ENCODE data around the gene SDR39U1. TPM values are rescaled to one million over a fixed set of nuclear protein-coding genes. Genes with fewer than 3 reads are reported as not detected.

Gene SDR39U1
- total and polyA plus RNA-seq, 7 donors = 55.7 to 110 (median 63.6) TPM

DNA sequence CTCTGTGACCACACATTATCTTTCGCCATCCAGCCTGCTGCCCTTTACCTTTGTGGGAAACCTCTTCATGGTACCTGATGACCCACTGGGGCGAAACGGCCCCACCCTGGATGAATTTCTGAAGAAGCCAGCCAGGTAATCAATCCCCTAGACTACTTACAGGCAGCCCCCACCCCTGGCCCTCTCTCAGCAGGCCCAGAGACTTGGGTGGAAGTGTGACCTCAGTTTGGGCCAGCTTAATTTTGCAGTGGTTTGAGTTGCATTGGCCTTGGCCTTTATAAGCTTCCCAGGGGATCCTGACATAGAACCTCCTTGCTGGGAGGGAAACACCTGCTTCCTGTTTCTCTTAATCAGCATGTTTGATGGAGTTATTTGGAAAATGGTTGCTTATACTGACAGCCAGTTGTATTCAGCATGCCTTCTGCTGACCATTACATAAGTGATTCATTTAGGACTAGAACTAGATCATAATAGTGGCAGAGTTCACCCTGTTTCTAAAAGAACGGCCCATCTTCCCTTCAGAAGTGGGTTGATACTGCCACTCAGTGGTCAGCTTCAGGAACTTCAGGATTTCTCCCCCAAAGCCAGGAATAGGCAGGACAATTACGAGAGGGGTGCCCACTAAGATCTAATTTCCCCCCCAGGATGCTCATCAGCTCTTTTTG, 6.1 kb downstream of the SDR39U1 start:
- H3K9me3 ChIP-seq = no peaks in the 10 kb centered on the region
- H3K4me1 ChIP-seq = peaks cover 40% of the 10 kb centered on the region
- intact Hi-C loops (cut with DNase I) = loop anchor here (1.0 to 10.0 kb wide), 4 partner anchors 105 to 1519 kb away; partner anchors contain the start of genes TINF2 (in 2 of the 2) and RBM23 (in 1 of the 2)
- no peak for DNase-seq
- peaks cover 0 to 98% of the 10 kb centered on the region in 2 donors for H3K36me3 ChIP-seq (ENCODE audit: insufficient read depth in 1 of 2, low read depth in 1 of 2)
- peak overlapping the region; percentile 65 for H3K27ac ChIP-seq
- no peak overlapping the region for H3K4me3 ChIP-seq
- TF ChIP-seq, protein P1, sequence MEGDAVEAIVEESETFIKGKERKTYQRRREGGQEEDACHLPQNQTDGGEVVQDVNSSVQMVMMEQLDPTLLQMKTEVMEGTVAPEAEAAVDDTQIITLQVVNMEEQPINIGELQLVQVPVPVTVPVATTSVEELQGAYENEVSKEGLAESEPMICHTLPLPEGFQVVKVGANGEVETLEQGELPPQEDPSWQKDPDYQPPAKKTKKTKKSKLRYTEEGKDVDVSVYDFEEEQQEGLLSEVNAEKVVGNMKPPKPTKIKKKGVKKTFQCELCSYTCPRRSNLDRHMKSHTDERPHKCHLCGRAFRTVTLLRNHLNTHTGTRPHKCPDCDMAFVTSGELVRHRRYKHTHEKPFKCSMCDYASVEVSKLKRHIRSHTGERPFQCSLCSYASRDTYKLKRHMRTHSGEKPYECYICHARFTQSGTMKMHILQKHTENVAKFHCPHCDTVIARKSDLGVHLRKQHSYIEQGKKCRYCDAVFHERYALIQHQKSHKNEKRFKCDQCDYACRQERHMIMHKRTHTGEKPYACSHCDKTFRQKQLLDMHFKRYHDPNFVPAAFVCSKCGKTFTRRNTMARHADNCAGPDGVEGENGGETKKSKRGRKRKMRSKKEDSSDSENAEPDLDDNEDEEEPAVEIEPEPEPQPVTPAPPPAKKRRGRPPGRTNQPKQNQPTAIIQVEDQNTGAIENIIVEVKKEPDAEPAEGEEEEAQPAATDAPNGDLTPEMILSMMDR (IDR thresholded peaks at IDR 0.05) = peak; percentile 84
- H3K27me3 ChIP-seq (ENCODE audit: insufficient read depth in 3 of 3, low read length in 2 of 3) = no peaks in the 10 kb centered on the region
- 38 to 39% (median 38%) methylated on average over 5 of the region's 5 CpGs for WGBS, 3 donors
- peak; percentile 53 to 78 (median 63) for ATAC-seq

- Histone ChIP-seq H3K4me3 (no peak overlapping the region), H3K9me3 (no peaks in the 10 kb centered on the region), H3K27ac (peak overlapping the region; percentile 65), H3K36me3 (ENCODE audit: insufficient read depth in 1 of 2, low read depth in 1 of 2) (peaks cover 0 to 97% of the 10 kb centered on the region in 2 donors), H3K4me1 (peaks cover 40% of the 10 kb centered on the region), H3K27me3 (ENCODE audit: insufficient read depth in 3 of 3, low read length in 2 of 3) (no peaks in the 10 kb centered on the region)
- DNase-seq (no peak), ATAC-seq (no peak)
- 48 to 53% (median 52%) methylated on average over 6 of the region's 6 CpGs for WGBS, 3 donors
- TF ChIP-seq, protein P1 (IDR thresholded peaks at IDR 0.05) = no peak
- intact Hi-C loops (cut with DNase I) = loop anchor here (1.0 to 10.0 kb wide), 5 partner anchors 103 to 1519 kb away; partner anchors contain the start of genes TINF2 (in 2 of the 2) and RBM23 (in 1 of the 2)
These were observed 6.6 kb downstream of the SDR39U1 start for GRCh38 chr14:24435998-24436354.

DNA sequence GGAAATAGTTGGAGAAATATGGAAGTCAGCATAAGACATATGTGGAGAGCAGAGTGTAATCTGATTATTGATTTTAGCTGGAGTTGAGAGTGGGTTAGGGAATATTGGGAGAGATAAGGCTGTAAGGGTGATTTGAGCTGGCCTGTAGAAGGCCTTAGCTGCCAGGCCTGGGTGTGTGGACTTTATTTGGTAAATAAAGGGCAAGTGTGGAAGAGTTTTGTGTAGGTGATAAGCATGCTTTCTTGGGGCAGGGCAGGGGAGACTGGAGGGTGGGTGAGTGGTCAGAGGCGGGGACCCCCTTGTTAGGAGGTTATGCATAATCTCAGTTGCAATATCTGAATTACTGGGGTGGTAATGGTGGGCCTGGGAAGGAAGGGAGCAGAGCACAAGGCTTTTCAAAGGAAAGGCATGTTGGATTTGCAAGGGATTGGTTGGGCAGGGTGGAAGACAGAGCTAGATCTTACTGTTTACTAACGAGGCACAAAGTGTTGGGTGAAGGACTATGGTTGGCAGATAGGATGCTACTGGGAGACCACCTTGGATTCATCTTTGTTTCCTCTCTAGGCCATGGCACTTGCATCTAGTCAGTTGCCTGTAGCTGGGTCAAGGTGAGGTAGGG, 7.3 kb downstream of the SDR39U1 start:
- Histone ChIP-seq H3K27ac (no peak overlapping the region), H3K4me3 (no peak overlapping the region), H3K9me3 (no peaks in the 10 kb centered on the region), H3K4me1 (peaks cover 37% of the 10 kb centered on the region), H3K36me3 (ENCODE audit: insufficient read depth in 1 of 2, low read depth in 1 of 2) (peaks cover 0 to 90% of the 10 kb centered on the region in 2 donors), H3K27me3 (ENCODE audit: insufficient read depth in 3 of 3, low read length in 2 of 3) (no peaks in the 10 kb centered on the region)
- intact Hi-C loops (cut with DNase I) = loop anchor here (2.0 to 10.0 kb wide), 4 partner anchors 102 to 1518 kb away; partner anchors contain the start of genes TINF2 (in 2 of the 2) and RBM23 (in 1 of the 2)
- ATAC-seq (no peak), DNase-seq (no peak)
- TF ChIP-seq, protein P1 (IDR thresholded peaks at IDR 0.05) = no peak
- 76 to 90% (median 77%) methylated on average over 2 of the region's 2 CpGs for WGBS, 3 donors

DNA sequence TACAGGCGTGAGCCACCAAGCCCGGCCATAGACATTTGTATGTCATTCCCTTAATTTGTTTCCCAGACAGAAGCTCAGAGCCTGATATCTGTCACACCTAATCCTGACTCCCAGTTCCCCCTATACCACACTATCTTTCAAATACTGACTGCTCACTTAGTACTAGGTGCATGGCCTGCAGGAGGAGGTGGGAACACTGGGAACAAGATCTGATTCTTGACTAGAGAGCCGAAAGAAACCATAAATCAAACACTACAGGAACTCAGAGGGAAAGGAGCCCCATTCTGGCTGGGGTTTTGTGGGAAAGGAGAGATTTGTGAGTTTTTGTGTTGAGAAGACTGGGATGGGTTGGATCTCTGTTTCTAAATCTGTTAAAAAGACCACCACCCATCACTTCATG, 7.9 kb downstream of the SDR39U1 start:
- H3K36me3 ChIP-seq (ENCODE audit: insufficient read depth in 1 of 2, low read depth in 1 of 2) = peaks cover 0 to 84% of the 10 kb centered on the region in 2 donors
- DNase-seq (no peak), ATAC-seq (no peak)
- intact Hi-C loops (cut with DNase I) = loop anchor here (2.0 to 10.0 kb wide), 4 partner anchors 102 to 1517 kb away; partner anchors contain the start of genes TINF2 (in 2 of the 2) and RBM23 (in 1 of the 2)
- no peaks in the 10 kb centered on the region for H3K9me3 ChIP-seq
- no peak overlapping the region for H3K4me3 ChIP-seq
- WGBS, 3 donors = 63 to 72% (median 71%) methylated on average over 3 of the region's 3 CpGs
- no peaks in the 10 kb centered on the region for H3K27me3 ChIP-seq (ENCODE audit: insufficient read depth in 3 of 3, low read length in 2 of 3)
- no peak overlapping the region for H3K27ac ChIP-seq
- TF ChIP-seq, protein P1 (IDR thresholded peaks at IDR 0.05) = no peak
- peaks cover 31% of the 10 kb centered on the region for H3K4me1 ChIP-seq

Measured in psoas muscle (tissue), 8 donors.